GM21528 (cell line): Measurements from ENCODE around the gene PCDHGB1.
"Not testable (repeated sequence)": the region's sequence is repeated elsewhere in the genome, so short reads cannot be mapped to it uniquely, and the experiment has no call there.

Source experiments
- ATAC-seq: cut with Tn5 transposase; IDR thresholded peaks from one replicate; pipeline ENCODE4 v1.9.1; 2021; ENCODE audit warnings: mild to moderate bottlenecking, moderate library complexity; ENCODE audit not compliant: unreplicated experiment, low FRiP score

The PCDHGB1 gene

GRCh38 chr5:141375444-141376155, 25.7 kb downstream of the PCDHGB1 start:
- ATAC-seq = not testable (repeated sequence)

DNA sequence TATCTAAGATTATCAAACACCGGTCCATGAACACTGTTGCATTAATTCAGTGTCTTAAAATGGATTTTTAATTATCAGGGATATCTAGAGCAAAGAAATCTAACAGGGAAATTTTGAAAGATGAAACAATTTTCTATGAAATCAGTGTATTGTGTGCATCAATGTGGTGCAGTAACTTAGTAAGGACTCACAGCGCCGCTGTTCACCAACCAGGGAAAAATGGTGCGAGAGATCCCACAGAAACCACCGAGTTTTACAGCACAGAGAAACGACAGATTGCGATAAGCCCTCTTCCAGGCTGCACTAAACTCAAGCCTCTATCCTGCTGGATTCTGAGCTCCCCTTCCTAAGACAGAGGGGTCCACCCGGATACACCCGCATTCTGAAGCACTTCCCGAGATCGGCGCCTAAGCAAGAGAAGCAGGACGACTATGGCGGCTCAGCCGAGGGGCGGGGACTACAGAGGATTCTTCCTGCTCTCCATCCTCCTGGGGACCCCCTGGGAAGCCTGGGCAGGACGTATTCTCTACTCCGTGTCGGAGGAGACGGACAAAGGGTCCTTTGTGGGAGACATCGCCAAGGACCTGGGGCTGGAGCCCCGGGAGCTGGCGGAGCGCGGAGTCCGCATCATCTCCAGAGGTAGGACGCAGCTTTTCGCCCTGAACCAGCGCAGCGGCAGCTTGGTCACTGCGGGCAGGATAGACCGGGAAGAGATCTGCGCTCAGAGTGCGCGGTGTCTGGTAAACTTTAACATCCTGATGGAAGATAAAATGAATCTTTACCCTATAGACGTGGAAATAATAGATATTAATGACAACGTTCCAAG, 32.8 kb downstream of the PCDHGB1 start, which contains the start of gene PCDHGA7:
Gene PCDHGA7, plus strand, starts transcription at position 274 of the 826 bp plus-strand sequence. Its CDS starts 158 bp downstream, at position 432.
- no peak for ATAC-seq

- ATAC-seq = no peak
Measured at GRCh38 chr5:141383345-141383744, 33.4 kb downstream of the PCDHGB1 start.

DNA sequence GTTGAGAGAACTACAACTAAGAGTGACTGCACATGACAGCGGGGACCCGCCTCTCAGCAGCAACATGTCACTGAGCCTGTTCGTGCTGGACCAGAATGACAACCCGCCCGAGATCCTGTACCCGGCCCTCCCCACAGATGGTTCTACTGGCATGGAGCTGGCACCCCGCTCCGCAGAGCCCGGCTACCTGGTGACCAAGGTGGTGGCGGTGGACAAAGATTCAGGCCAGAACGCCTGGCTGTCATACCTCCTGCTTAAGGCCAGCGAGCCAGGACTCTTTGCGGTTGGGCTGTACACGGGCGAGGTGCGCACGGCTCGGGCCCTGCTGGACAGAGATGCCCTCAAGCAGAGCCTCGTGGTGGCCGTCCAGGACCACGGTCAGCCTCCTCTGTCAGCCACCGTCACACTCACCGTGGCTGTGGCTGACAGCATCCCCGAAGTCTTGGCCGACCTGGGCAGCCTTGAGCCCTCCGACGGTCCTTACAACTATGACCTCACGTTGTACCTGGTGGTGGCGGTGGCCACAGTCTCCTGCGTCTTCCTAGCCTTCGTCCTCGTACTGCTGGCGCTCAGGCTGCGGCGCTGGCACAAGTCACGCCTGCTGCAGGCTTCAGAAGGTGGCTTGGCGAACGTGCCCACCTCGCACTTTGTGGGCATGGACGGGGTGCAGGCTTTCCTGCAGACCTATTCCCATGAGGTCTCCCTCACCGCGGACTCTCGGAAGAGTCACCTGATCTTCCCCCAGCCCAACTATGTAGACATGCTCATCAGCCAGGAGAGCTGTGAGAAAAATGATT, 34.8 kb downstream of the PCDHGB1 start:
- ATAC-seq = no peak

DNA sequence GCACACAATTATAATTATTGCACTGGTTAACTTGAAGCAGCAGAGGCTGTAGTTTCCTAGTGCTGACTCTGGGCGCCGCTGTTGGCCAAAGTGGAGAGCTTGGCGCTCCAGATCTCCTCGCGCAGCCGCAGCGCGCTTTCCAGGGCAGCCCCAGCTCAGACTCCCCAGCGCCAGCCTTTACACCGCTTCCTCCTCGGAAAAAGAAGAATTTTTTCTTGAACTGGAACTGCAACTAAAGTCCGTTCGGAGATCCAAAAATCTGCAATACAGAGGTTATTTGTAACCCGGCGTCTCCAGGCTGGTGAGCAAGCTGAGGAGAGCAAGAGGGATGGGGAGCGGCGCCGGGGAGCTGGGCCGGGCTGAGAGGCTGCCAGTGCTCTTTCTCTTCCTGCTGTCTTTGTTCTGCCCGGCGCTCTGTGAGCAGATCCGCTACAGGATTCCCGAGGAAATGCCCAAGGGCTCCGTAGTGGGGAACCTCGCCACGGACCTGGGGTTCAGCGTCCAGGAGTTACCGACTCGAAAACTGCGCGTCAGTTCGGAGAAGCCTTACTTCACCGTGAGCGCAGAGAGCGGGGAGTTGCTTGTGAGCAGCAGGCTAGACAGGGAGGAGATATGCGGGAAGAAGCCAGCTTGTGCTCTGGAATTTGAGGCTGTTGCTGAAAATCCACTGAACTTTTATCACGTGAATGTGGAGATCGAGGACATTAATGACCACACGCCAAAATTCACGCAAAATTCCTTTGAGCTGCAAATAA, 37.8 kb downstream of the PCDHGB1 start, which contains the start of gene PCDHGB4:
Gene PCDHGB4, plus strand, starts transcription at position 142 of the 755 bp plus-strand sequence. Its CDS starts 187 bp downstream, at position 329.
- not testable (repeated sequence) for ATAC-seq

- no peak for ATAC-seq
Measured at GRCh38 chr5:141388661-141389060, 38.8 kb downstream of the PCDHGB1 start.

GRCh38 chr5:141389153-141390042, 39.5 kb downstream of the PCDHGB1 start:
- ATAC-seq = no peak

GRCh38 chr5:141392429-141393198, 42.7 kb downstream of the PCDHGB1 start, which contains the start of gene PCDHGA8:
PCDHGA8 (plus strand) TSS chr5:141392633; CDS start chr5:141392814, 181 bp downstream.
- ATAC-seq = no peak

GRCh38 chr5:141393267-141393666, 43.4 kb downstream of the PCDHGB1 start:
- no peak for ATAC-seq

DNA sequence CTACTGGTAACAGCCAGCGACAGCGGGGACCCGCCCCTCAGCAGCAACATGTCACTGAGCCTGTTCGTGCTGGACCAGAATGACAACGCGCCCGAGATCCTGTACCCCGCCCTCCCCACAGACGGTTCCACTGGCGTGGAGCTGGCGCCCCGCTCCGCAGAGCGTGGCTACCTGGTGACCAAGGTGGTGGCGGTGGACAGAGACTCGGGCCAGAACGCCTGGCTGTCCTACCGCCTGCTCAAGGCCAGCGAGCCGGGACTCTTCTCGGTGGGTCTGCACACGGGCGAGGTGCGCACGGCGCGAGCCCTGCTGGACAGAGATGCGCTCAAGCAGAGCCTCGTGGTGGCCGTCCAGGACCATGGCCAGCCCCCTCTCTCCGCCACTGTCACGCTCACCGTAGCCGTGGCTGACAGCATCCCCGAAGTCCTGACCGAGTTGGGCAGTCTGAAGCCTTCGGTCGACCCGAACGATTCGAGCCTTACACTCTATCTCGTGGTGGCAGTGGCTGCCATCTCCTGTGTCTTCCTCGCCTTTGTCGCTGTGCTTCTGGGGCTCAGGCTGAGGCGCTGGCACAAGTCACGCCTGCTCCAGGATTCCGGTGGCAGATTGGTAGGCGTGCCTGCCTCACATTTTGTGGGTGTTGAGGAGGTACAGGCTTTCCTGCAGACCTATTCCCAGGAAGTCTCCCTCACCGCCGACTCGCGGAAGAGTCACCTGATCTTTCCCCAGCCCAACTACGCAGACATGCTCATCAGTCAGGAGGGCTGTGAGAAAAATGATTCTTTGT, 44.7 kb downstream of the PCDHGB1 start:
- ATAC-seq = not testable (repeated sequence)

DNA sequence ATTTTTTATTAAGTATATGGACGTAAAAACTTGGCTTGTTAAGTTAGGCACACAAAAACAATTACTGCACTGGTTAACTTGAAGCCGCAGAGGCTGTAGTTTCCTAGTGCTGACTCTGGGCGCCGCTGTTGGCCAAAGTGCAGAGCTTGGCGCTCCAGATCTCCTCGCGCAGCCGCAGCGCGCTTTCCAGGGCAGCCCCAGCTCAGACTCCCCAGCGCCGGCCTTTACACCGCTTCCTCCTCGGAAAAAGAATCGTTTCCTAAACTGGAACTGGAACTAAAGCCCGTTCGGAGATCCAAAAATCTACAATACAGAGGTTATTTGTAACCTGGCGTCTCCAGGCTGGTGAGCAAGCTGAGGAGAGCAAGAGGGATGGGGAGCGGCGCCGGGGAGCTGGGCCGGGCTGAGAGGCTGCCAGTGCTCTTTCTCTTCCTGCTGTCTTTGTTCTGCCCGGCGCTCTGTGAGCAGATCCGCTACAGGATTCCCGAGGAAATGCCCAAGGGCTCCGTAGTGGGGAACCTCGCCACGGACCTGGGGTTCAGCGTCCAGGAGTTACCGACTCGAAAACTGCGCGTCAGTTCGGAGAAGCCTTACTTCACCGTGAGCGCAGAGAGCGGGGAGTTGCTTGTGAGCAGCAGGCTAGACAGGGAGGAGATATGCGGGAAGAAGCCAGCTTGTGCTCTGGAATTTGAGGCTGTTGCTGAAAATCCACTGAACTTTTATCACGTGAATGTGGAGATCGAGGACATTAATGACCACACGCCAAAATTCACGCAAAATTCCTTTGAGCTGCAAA, 48.1 kb downstream of the PCDHGB1 start, which contains the start of gene PCDHGB5:
Gene PCDHGB5, plus strand, starts transcription at position 192 of the 796 bp plus-strand sequence. Its CDS starts 181 bp downstream, at position 373.
- peak; percentile 64 for ATAC-seq

DNA sequence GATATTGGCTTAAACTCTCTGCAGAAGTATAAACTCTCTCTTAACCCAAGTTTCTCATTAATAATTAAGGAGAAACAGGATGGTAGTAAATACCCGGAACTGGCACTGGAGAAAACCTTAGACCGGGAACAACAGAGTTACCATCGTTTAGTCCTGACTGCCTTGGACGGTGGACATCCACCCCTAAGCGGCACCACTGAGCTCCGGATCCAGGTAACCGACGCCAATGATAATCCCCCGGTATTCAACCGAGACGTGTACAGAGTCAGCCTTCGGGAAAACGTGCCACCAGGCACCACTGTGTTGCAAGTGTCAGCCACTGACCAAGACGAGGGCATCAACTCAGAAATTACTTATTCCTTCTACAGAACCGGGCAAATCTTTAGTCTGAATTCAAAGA, 48.7 kb downstream of the PCDHGB1 start:
- ATAC-seq = no peak

GRCh38 chr5:141399555-141400258, 49.8 kb downstream of the PCDHGB1 start:
- ATAC-seq = no peak
